Karpas-422 (cell line): Measurements from ENCODE around the gene TMEM238. TPM values are rescaled to one million over a fixed set of nuclear protein-coding genes. Genes with fewer than 3 reads are reported as not detected.
A peak's percentile ranks its signal among the peaks of the same experiment; 100 is the strongest.

Experiments
- DNase-seq: peaks from one replicate; pipeline ENCODE4 v3.0.0-alpha.2; 2015
- H2AFZ ChIP-seq: fragments of 200-600 bp; sonication (generic); 2 replicates; pipeline ENCODE4 v1.6.1; 2014; ENCODE audit warnings: antibody characterized with exemption, low read length, mixed read lengths
- H3K27ac ChIP-seq: fragments of 200-600 bp; sonication (generic); 2 replicates; pipeline ENCODE4 v1.5.1; 2014; ENCODE audit warnings: mild to moderate bottlenecking, low read length, moderate library complexity
- H3K27me3 ChIP-seq: fragments of 200-600 bp; sonication (generic); 2 replicates; pipeline ENCODE4 v1.6.1; 2014; ENCODE audit warnings: low read length, mixed read lengths
- H3K36me3 ChIP-seq: fragments of 200-600 bp; sonication (generic); 2 replicates; pipeline ENCODE4 v1.6.1; 2014; ENCODE audit warnings: low read length, mixed read lengths; ENCODE audit not compliant: insufficient read depth
- H3K4me1 ChIP-seq: fragments of 200-600 bp; sonication (generic); 2 replicates; pipeline ENCODE4 v1.6.1; 2014; ENCODE audit warnings: mild to moderate bottlenecking, low read length, mixed read lengths
- H3K4me2 ChIP-seq: fragments of 200-600 bp; sonication (generic); 2 replicates; pipeline ENCODE4 v1.6.1; 2014; ENCODE audit warnings: low read length, low read depth, mild to moderate bottlenecking; ENCODE audit not compliant: poor library complexity, severe bottlenecking
- H3K4me3 ChIP-seq: fragments of 200-600 bp; sonication (generic); 2 replicates; pipeline ENCODE4 v1.5.1; 2014; ENCODE audit warnings: mild to moderate bottlenecking, antibody characterized with exemption, low read length, mixed read lengths
- H3K79me2 ChIP-seq: fragments of 200-600 bp; sonication (generic); 2 replicates; pipeline ENCODE4 v1.6.1; 2014; ENCODE audit warnings: mild to moderate bottlenecking, low read length, mixed read lengths
- H3K9ac ChIP-seq: fragments of 200-600 bp; sonication (generic); 2 replicates; pipeline ENCODE4 v1.6.0; 2014; ENCODE audit warnings: low read length
- H3K9me2 ChIP-seq: fragments of 200-600 bp; sonication (generic), shearing (Covaris generic); replicated peaks from 2 replicates; pipeline ENCODE4 v1.6.0; 2014; ENCODE audit warnings: mild to moderate bottlenecking, low read length, moderate library complexity; ENCODE audit not compliant: insufficient read depth
- H3K9me3 ChIP-seq: fragments of 300-700, 200-600 bp; sonication (generic); 2 replicates; pipeline ENCODE4 v1.6.1; 2014; ENCODE audit warnings: low read length, mixed read lengths
- H4K20me1 ChIP-seq: fragments of 200-600 bp; sonication (generic); 2 replicates; pipeline ENCODE4 v1.6.1; 2014; ENCODE audit warnings: mild to moderate bottlenecking, antibody characterized with exemption, low read length, low read depth; ENCODE audit not compliant: insufficient read depth
- total RNA-seq: library from RNA; depleted of rRNA; stranded (reverse); fragments of >200 nt; shearing (Covaris generic); gene quantifications from 2 replicates; pipeline ENCODE4 v1.2.3, GENCODE V29; 2014; ENCODE audit warnings: low replicate concordance

Gene TMEM238
- total RNA-seq, 1 experiment from 2014 or later, result 0.89 TPM

GRCh38 chr19:55345818-55346724 lies 38.0 kb downstream of the TMEM238 start:
- Histone ChIP-seq H3K27me3 (no peaks in the 10 kb centered on the region), H3K9me3 (no peaks in the 10 kb centered on the region), H2AFZ (no peak overlapping the region), H3K27ac (no peak overlapping the region), H3K79me2 (peaks cover 8% of the 10 kb centered on the region; the same call in 1 of the 2 replicates), H3K4me1 (peaks cover 9% of the 10 kb centered on the region), H3K4me2 (no peak overlapping the region), H4K20me1 (peaks cover 13% of the 10 kb centered on the region; the same call in 1 of the 2 replicates), H3K9ac (no peak overlapping the region), H3K36me3 (no peaks in the 10 kb centered on the region), H3K9me2 (no peaks in the 10 kb centered on the region), H3K4me3 (no peak overlapping the region)
- no peak for DNase-seq

GRCh38 chr19:55345101-55345817 lies 38.8 kb downstream of the TMEM238 start:
- Histone ChIP-seq H2AFZ (no peak overlapping the region), H3K36me3 (no peaks in the 10 kb centered on the region), H3K27ac (no peak overlapping the region), H3K4me1 (peaks cover 15% of the 10 kb centered on the region), H3K79me2 (peaks cover 14% of the 10 kb centered on the region), H3K4me3 (no peak overlapping the region), H3K9me2 (no peaks in the 10 kb centered on the region), H3K27me3 (no peaks in the 10 kb centered on the region), H3K9me3 (no peaks in the 10 kb centered on the region), H3K4me2 (no peak overlapping the region), H3K9ac (no peak overlapping the region), H4K20me1 (0 out of 2 replicates have a peak, but pooled peaks cover 13% of the 10 kb centered on the region)
- no peak for DNase-seq

- Histone ChIP-seq H3K27ac (no peak overlapping the region), H3K27me3 (no peaks in the 10 kb centered on the region), H3K4me2 (no peak overlapping the region), H4K20me1 (0 out of 2 replicates have a peak, but pooled peaks cover 13% of the 10 kb centered on the region), H3K79me2 (peaks cover 17% of the 10 kb centered on the region), H3K4me1 (peaks cover 15% of the 10 kb centered on the region), H3K9me3 (no peaks in the 10 kb centered on the region), H3K36me3 (no peaks in the 10 kb centered on the region), H3K9me2 (no peaks in the 10 kb centered on the region), H3K9ac (no peak overlapping the region), H3K4me3 (no peak overlapping the region), H2AFZ (no peak overlapping the region)
- no peak for DNase-seq
Observed at GRCh38 chr19:55344444-55344843, 39.6 kb downstream of the TMEM238 start.

- 0 out of 2 replicates have a peak, but pooled peaks cover 13% of the 10 kb centered on the region for H4K20me1 ChIP-seq
- H3K4me3 ChIP-seq, result peak overlapping the region; percentile 100
- peaks cover 17% of the 10 kb centered on the region for H3K79me2 ChIP-seq
- H3K9ac ChIP-seq, result peak overlapping the region; percentile 100
- H3K27me3 ChIP-seq, result no peaks in the 10 kb centered on the region
- no peaks in the 10 kb centered on the region for H3K9me3 ChIP-seq
- H3K4me1 ChIP-seq, result peaks cover 24% of the 10 kb centered on the region
- H3K27ac ChIP-seq, result no peak overlapping the region
- peak overlapping the region; percentile 100 for H3K4me2 ChIP-seq
- H3K9me2 ChIP-seq, result no peaks in the 10 kb centered on the region
- no peaks in the 10 kb centered on the region for H3K36me3 ChIP-seq
- no peak for DNase-seq
- H2AFZ ChIP-seq, result no peak overlapping the region
Observed at GRCh38 chr19:55341595-55342531, 42.2 kb downstream of the TMEM238 start.

GRCh38 chr19:55341171-55341588 lies 42.9 kb downstream of the TMEM238 start:
- Histone ChIP-seq H3K27me3 (no peaks in the 10 kb centered on the region), H2AFZ (no peak overlapping the region), H3K4me1 (peaks cover 24% of the 10 kb centered on the region), H3K9me2 (no peaks in the 10 kb centered on the region), H3K4me3 (peak overlapping the region; percentile 100), H3K4me2 (peak overlapping the region; percentile 100), H3K36me3 (no peaks in the 10 kb centered on the region), H3K9ac (peak overlapping the region; percentile 100), H3K79me2 (peaks cover 17% of the 10 kb centered on the region), H3K9me3 (no peaks in the 10 kb centered on the region), H4K20me1 (0 out of 2 replicates have a peak, but pooled peaks cover 13% of the 10 kb centered on the region), H3K27ac (peak overlapping the region; percentile 73; the same call in 1 of the 2 replicates)
- peak; percentile 88 for DNase-seq

GRCh38 chr19:55340784-55341147 lies 43.3 kb downstream of the TMEM238 start:
- peak; percentile 75 for DNase-seq
- H3K27ac ChIP-seq, result peak overlapping the region; percentile 73

GRCh38 chr19:55339889-55340783 lies 44.0 kb downstream of the TMEM238 start:
- DNase-seq, result peak; percentile 63
- Histone ChIP-seq H4K20me1 (0 out of 2 replicates have a peak, but pooled peaks cover 13% of the 10 kb centered on the region), H3K4me1 (peaks cover 24% of the 10 kb centered on the region), H3K27ac (peak overlapping the region; percentile 73), H3K36me3 (no peaks in the 10 kb centered on the region), H3K79me2 (peaks cover 17% of the 10 kb centered on the region), H3K4me2 (peak overlapping the region; percentile 100), H3K9me3 (no peaks in the 10 kb centered on the region), H3K27me3 (no peaks in the 10 kb centered on the region), H3K9me2 (no peaks in the 10 kb centered on the region), H2AFZ (no peak overlapping the region), H3K9ac (peak overlapping the region; percentile 100), H3K4me3 (peak overlapping the region; percentile 100)

More at GRCh38 chr19:55340784-55341147, 43.3 kb downstream of the TMEM238 start:
- no peaks in the 10 kb centered on the region for H3K9me3 ChIP-seq
- no peaks in the 10 kb centered on the region for H3K9me2 ChIP-seq
- peaks cover 24% of the 10 kb centered on the region for H3K4me1 ChIP-seq
- no peaks in the 10 kb centered on the region for H3K36me3 ChIP-seq
- H3K27me3 ChIP-seq, result no peaks in the 10 kb centered on the region
- no peak overlapping the region for H2AFZ ChIP-seq
- H4K20me1 ChIP-seq, result 0 out of 2 replicates have a peak, but pooled peaks cover 13% of the 10 kb centered on the region
- H3K4me2 ChIP-seq, result peak overlapping the region; percentile 100
- peak overlapping the region; percentile 100 for H3K9ac ChIP-seq
- H3K79me2 ChIP-seq, result peaks cover 17% of the 10 kb centered on the region
- H3K4me3 ChIP-seq, result peak overlapping the region; percentile 100
